ENCODE measurements around the gene PGGHG. TPM values are rescaled to one million over a fixed set of nuclear protein-coding genes. Genes with fewer than 3 reads are reported as not detected.

The PGGHG gene
- polyA plus RNA-seq, 1 donor from 2014 or later, result 2.1 TPM

GRCh38 chr11:330694-331357, 41.9 kb downstream of the PGGHG start:
- no peak overlapping the region for H3K27ac ChIP-seq (ENCODE audit: low read length)
- H3K79me2 ChIP-seq (replicated peaks; ENCODE audit: insufficient read depth, low read length), result no peaks in the 10 kb centered on the region
- H3K36me3 ChIP-seq (ENCODE audit: insufficient read depth, low read length), result no peaks in the 10 kb centered on the region
- no peaks in the 10 kb centered on the region for H4K20me1 ChIP-seq (ENCODE audit: insufficient read depth)
- no peaks in the 10 kb centered on the region for H3K27me3 ChIP-seq (ENCODE audit: insufficient read depth, low read depth, low read length)
- no peak overlapping the region for H3K4me2 ChIP-seq (ENCODE audit: low read length)
- no peaks in the 10 kb centered on the region for H3K9me3 ChIP-seq (ENCODE audit: low read length)
- H3K9ac ChIP-seq (ENCODE audit: low read length), result no peak overlapping the region
- H3K4me3 ChIP-seq (ENCODE audit: low read length), result no peak overlapping the region
- no peaks in the 10 kb centered on the region for H3F3A ChIP-seq (ENCODE audit: insufficient read depth, low read length, poor library complexity, severe bottlenecking)
- no peak overlapping the region for H2AFZ ChIP-seq (ENCODE audit: low read depth, low read length)
- no peaks in the 10 kb centered on the region for H3K9me2 ChIP-seq (ENCODE audit: insufficient read depth, low read length)
- TF ChIP-seq RAD21 (conservative IDR thresholded peaks at IDR 0.05), result no peak
- no peak for TF ChIP-seq SMC3 (conservative IDR thresholded peaks at IDR 0.05; ENCODE audit: poor library complexity)
- TF ChIP-seq MXI1 (conservative IDR thresholded peaks at IDR 0.05; ENCODE audit: poor library complexity, severe bottlenecking), result no peak
- TF ChIP-seq CTCF (IDR thresholded peaks at IDR 0.05; ENCODE audit: poor library complexity, severe bottlenecking), result no peak
- no peak for TF ChIP-seq TAF1 (IDR thresholded peaks at IDR 0.05; ENCODE audit: low read depth)
- TF ChIP-seq EP300 (conservative IDR thresholded peaks at IDR 0.05; ENCODE audit: poor library complexity, severe bottlenecking), result no peak
- no peak for TF ChIP-seq REST (IDR thresholded peaks at IDR 0.05; ENCODE audit: borderline replicate concordance)
- no peak for TF ChIP-seq EZH2 (IDR thresholded peaks at IDR 0.05; ENCODE audit: borderline replicate concordance, insufficient read depth, low read length, poor library complexity, severe bottlenecking)
- no peak for TF ChIP-seq POLR2AphosphoS5 (IDR thresholded peaks at IDR 0.05)

- Histone ChIP-seq H3K9me3 (ENCODE audit: low read length) (no peaks in the 10 kb centered on the region), H3K9ac (ENCODE audit: low read length) (no peak overlapping the region), H3K4me3 (ENCODE audit: low read length) (no peak overlapping the region), H4K20me1 (ENCODE audit: insufficient read depth) (no peaks in the 10 kb centered on the region), H3K27ac (ENCODE audit: low read length) (no peak overlapping the region), H2AFZ (ENCODE audit: low read depth, low read length) (no peak overlapping the region), H3K4me2 (ENCODE audit: low read length) (no peak overlapping the region), H3K27me3 (ENCODE audit: insufficient read depth, low read depth, low read length) (no peaks in the 10 kb centered on the region), H3K79me2 (replicated peaks; ENCODE audit: insufficient read depth, low read length) (no peaks in the 10 kb centered on the region), H3F3A (ENCODE audit: insufficient read depth, low read length, poor library complexity, severe bottlenecking) (no peaks in the 10 kb centered on the region), H3K36me3 (ENCODE audit: insufficient read depth, low read length) (no peaks in the 10 kb centered on the region), H3K9me2 (ENCODE audit: insufficient read depth, low read length) (no peaks in the 10 kb centered on the region)
- TF ChIP-seq RAD21 (conservative IDR thresholded peaks at IDR 0.05) (no peak), MXI1 (conservative IDR thresholded peaks at IDR 0.05; ENCODE audit: poor library complexity, severe bottlenecking) (no peak), SMC3 (conservative IDR thresholded peaks at IDR 0.05; ENCODE audit: poor library complexity) (no peak), EP300 (conservative IDR thresholded peaks at IDR 0.05; ENCODE audit: poor library complexity, severe bottlenecking) (no peak), CTCF (IDR thresholded peaks at IDR 0.05; ENCODE audit: poor library complexity, severe bottlenecking) (no peak), REST (IDR thresholded peaks at IDR 0.05; ENCODE audit: borderline replicate concordance) (no peak), EZH2 (IDR thresholded peaks at IDR 0.05; ENCODE audit: borderline replicate concordance, insufficient read depth, low read length, poor library complexity, severe bottlenecking) (no peak), POLR2AphosphoS5 (IDR thresholded peaks at IDR 0.05) (no peak), TAF1 (IDR thresholded peaks at IDR 0.05; ENCODE audit: low read depth) (no peak)
Measured at GRCh38 chr11:331358-332060, 42.6 kb downstream of the PGGHG start.

Measured in neural cell (in vitro differentiated cells).